K562 (cell line): ENCODE results near the gene ANO1.

Experiments
- BHLHE40 ChIP-seq: IDR thresholded peaks from 2 replicates; pipeline ENCODE4 v1.6.1; 2011; ENCODE audit warnings: low read length, improper control_type of control experiment
- CBFB ChIP-seq: sonication (generic); formaldehyde crosslinking; IDR thresholded peaks from 2 replicates; pipeline ENCODE4 v1.4.0; 2020; ENCODE audit warnings: mild to moderate bottlenecking, missing genetic modification reagents
- CBX5 ChIP-seq: IDR thresholded peaks from 2 replicates; pipeline ENCODE4 v1.6.1; 2014; ENCODE audit warnings: low read depth, borderline replicate concordance
- IRF2 ChIP-seq: sonication (generic); formaldehyde crosslinking; IDR thresholded peaks from 2 replicates; pipeline ENCODE4 v1.8.1; 2022; ENCODE audit warnings: mild to moderate bottlenecking, missing genetic modification reagents
- KDM5B ChIP-seq: fragments of 200-600 bp; sonication (generic); IDR thresholded peaks from 2 replicates; pipeline ENCODE4 v1.6.1; 2012; ENCODE audit warnings: low read depth, mild to moderate bottlenecking, moderate library complexity, low read length, control low read depth, inconsistent platforms; ENCODE audit not compliant: insufficient replicate concordance
- MAZ ChIP-seq, 2 experiments: fragments of 450-650 bp in 1 of 2; sonication (generic) in 1 of 2; formaldehyde crosslinking; IDR thresholded peaks in 1 of 2; conservative IDR thresholded peaks in 1 of 2; 2 replicates each; pipeline versions ENCODE4 v1.4.0 to v1.5.0; 2020; ENCODE audit warnings: mild to moderate bottlenecking in 1 of 2, missing genetic modification reagents in 1 of 2
- SOX6 ChIP-seq: fragments of 450-650 bp; IDR thresholded peaks from 2 replicates; pipeline ENCODE4 v1.6.1; 2014; ENCODE audit warnings: mild to moderate bottlenecking
- ZBED1 ChIP-seq: IDR thresholded peaks from 2 replicates; pipeline ENCODE4 v1.6.1; 2014
- ZFP30 ChIP-seq: fragments of 250-450 bp; sonication (Bioruptor Pico); IDR thresholded peaks from 2 replicates; pipeline ENCODE4 v1.8.0; 2022; ENCODE audit warnings: moderate library complexity, mild to moderate bottlenecking, inconsistent platforms, borderline replicate concordance
- ZFX ChIP-seq: sonication (generic); formaldehyde crosslinking; IDR thresholded peaks from 2 replicates; pipeline ENCODE4 v1.8.0; 2022; ENCODE audit warnings: mild to moderate bottlenecking, missing genetic modification reagents, moderate library complexity
- ZNF146 ChIP-seq: IDR thresholded peaks from one replicate; pipeline ENCODE4 v1.6.1; 2018; ENCODE audit warnings: missing compliant biosample characterization; ENCODE audit not compliant: unreplicated experiment
- ZNF76 ChIP-seq: fragments of 250-450 bp; sonication (Bioruptor Pico); IDR thresholded peaks from 2 replicates; pipeline ENCODE4 v1.4.0; 2020; ENCODE audit warnings: mild to moderate bottlenecking, moderate library complexity, borderline replicate concordance
- TF ChIP-seq, protein P1 (sequence below), 3 experiments: IDR thresholded peaks in 2 of 3; conservative IDR thresholded peaks in 1 of 3; 2 replicates each; pipeline ENCODE4 v1.5.1; 2011 to 2012; ENCODE audit warnings: low read length in 3 of 3, mild to moderate bottlenecking in 3 of 3, control low read depth in 2 of 3, improper control_type of control experiment in 1 of 3, inconsistent platforms in 1 of 3, low read depth in 1 of 3, mixed read lengths in 1 of 3, moderate library complexity in 1 of 3; ENCODE audit not compliant: insufficient read depth in 2 of 3
- TF ChIP-seq, protein P2 (sequence below): fragments of 450-650 bp; IDR thresholded peaks from 2 replicates; pipeline ENCODE4 v1.6.1; 2016; ENCODE audit warnings: missing biosample characterization, missing genetic modification characterization

GRCh38 chr11:70122490-70123198, 44.5 kb downstream of the ANO1 start:
- no peak for TF ChIP-seq CBX5
- no peak for TF ChIP-seq ZNF76
- TF ChIP-seq MAZ (CRISPR knock-in tag; conservative IDR thresholded peaks at IDR 0.05 in 1 of 2, IDR thresholded peaks at IDR 0.05 in 1 of 2), result no peak
- TF ChIP-seq ZFP30 (CRISPR knock-in tag), result no peak
- TF ChIP-seq ZNF146 (CRISPR knock-in tag), result no peak
- TF ChIP-seq, protein P1, sequence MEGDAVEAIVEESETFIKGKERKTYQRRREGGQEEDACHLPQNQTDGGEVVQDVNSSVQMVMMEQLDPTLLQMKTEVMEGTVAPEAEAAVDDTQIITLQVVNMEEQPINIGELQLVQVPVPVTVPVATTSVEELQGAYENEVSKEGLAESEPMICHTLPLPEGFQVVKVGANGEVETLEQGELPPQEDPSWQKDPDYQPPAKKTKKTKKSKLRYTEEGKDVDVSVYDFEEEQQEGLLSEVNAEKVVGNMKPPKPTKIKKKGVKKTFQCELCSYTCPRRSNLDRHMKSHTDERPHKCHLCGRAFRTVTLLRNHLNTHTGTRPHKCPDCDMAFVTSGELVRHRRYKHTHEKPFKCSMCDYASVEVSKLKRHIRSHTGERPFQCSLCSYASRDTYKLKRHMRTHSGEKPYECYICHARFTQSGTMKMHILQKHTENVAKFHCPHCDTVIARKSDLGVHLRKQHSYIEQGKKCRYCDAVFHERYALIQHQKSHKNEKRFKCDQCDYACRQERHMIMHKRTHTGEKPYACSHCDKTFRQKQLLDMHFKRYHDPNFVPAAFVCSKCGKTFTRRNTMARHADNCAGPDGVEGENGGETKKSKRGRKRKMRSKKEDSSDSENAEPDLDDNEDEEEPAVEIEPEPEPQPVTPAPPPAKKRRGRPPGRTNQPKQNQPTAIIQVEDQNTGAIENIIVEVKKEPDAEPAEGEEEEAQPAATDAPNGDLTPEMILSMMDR (IDR thresholded peaks at IDR 0.05 in 2 of 3, conservative IDR thresholded peaks at IDR 0.05 in 1 of 3; ENCODE audit: insufficient read depth in 2 of 3, low read depth in 1 of 3, low read length in 3 of 3), result no peak
- no peak for TF ChIP-seq CBFB (CRISPR knock-in tag)
- no peak for TF ChIP-seq ZFX (CRISPR knock-in tag)
- TF ChIP-seq, protein P2, sequence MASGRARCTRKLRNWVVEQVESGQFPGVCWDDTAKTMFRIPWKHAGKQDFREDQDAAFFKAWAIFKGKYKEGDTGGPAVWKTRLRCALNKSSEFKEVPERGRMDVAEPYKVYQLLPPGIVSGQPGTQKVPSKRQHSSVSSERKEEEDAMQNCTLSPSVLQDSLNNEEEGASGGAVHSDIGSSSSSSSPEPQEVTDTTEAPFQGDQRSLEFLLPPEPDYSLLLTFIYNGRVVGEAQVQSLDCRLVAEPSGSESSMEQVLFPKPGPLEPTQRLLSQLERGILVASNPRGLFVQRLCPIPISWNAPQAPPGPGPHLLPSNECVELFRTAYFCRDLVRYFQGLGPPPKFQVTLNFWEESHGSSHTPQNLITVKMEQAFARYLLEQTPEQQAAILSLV (tag), result no peak
- no peak for TF ChIP-seq ZBED1
- TF ChIP-seq BHLHE40, result no peak
- TF ChIP-seq KDM5B, result no peak
- TF ChIP-seq SOX6, result no peak
- TF ChIP-seq IRF2 (CRISPR knock-in tag), result no peak
